Stimulated activated CD4-positive, alpha-beta T cell treated with anti-CD3 and anti-CD28 coated beads, Interleukin-2, amount 100 ng/mL, for 48 hours (primary cell): ENCODE measurements around the gene CRYBG2.
A peak's percentile ranks its signal among the peaks of the same experiment; 100 is the strongest.
"Not testable (repeated sequence)": the region's sequence is repeated elsewhere in the genome, so short reads cannot be mapped to it uniquely, and the experiment has no call there.

Source experiments
- DNase-seq, 2 donors: peaks; one replicate each; pipeline ENCODE4 v3.0.0-alpha.2; 2020

Gene CRYBG2

DNA sequence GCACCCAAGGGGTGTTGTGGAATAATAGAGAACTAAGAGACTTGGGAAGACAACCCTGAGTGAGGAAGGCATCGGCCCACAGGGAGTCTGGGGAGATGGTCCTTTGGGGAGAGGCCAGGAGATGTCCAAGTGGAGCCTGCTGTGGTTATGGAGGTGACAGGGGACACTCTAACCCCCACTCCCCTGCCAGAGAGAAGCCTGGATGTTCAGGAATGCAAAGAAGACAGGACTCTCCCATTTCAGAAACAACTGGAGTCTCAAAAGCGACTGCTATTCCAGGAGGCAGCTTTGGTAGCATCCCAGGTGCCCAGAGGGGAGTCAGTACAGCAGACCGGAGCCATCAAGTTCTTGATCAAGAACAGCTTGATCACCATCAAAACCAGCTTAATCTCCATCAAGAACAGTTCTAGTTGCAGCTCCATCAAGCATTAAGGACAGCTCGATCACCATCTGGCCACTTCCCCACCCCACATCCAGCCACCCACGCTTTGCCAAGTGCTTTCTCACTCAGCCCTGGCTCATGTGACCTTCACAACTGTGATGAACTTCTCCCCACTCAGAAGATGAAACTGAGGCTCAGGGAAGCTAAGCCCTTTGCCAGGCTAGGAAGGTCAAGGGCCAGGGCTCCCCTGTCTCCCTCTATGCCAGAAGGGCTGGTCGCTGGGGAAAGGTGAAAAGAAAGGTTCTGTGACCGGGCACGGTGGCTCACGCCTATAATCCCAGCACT, 35.4 kb downstream of the CRYBG2 start:
- DNase-seq = peak; percentile 46

DNA sequence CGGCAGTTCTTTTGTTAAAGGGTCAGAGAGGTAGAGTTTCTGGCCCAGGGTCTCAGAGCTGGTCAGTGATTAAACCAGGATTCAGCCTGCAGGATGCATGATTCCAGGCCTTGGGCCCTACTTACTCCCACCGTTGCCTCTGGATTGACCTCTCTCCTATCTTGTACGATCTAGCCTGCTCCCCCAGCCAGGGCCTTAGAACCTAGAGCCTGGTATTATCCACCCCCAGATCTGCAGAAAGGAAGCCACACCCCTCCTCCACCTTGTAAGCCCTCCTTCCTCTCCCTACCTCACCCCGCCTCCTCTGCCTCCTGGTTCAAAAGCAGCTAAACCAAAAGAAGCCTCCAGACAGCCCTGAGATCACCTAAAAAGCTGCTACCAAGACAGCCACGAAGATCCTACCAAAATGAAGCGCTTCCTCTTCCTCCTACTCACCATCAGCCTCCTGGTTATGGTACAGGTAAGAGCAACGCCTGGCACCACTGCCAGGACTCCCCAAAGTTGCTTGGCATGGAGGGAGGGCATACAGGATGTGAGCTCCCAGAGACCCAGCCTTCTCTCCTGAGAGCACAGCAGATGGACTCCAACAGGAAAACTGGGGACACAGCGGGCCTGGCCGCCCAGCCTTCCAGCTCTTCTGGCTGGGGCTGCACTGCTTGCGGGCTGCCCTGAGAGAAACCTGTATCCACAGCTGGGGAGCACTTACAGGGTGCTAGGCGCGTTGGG, 36.2 kb downstream of the CRYBG2 start, which contains the start of gene CD52:
Gene CD52, plus strand, starts transcription at position 347 of the 726 bp plus-strand sequence. Its CDS starts 60 bp downstream, at position 407.
- peak; percentile 55 to 56 for DNase-seq

DNA sequence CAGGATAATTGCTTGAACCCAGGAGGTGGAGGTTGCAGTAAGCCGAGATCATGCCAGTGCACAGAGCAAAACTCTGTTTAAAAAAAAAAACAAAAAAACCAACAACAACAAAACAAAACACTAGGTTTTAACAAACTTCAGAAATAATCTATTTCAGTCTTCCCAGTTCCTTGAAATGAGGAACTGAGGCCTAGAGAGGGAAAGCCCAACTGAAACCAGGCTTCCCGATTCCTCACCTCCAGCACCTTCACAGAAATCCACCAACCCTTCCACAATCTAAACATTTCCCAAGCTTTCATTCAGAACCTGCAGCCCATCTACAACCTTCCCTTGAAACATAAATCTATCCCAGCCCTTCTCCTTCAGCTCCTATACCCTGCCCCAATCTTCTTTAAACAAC, 36.8 kb downstream of the CRYBG2 start:
- no peak for DNase-seq

DNA sequence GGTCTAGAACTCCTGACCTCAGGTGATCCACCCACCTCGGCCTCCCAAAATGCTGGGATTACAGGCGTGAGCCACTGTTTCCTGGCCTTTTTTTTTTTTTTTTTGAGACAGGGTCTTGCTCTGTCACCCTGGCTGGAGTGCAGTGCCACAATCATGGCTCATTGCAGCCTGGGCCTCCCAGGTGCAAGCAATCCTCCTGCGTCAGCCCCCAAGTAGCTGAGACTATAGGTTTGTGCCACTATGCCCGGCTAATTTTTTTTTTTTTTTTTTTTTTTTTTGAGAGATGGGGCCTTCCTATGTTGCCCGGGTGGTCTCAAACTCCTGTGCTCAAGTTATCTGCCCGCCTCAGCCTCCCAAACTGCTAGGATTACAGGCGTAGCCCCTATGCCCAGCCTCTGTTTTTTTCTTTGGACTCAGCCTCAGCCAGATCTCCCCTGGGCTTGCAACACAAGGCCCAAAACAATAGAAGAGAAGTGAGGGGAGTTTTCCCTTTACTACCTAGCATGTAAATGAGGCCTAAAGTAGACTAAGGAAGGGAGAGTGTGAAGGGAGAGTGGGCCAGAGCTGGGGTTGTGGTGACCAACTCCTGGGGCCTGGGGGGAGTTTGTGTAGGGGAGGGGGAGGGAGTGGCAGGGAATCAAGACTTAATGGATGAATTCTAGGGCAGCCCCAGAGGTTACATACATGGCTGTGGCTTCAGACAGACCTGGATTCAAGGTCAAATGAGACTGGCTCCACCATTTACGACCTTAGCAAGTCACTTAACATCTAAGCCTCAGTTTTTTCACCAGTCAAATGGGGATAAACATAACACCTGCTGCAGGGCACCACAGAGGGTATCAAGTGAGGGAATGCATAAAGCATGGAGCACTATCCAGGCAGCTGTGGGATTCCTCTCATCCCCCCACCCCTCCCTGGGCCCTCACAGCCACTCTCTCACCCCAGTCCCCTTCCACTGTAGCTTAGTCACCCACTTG, 37.8 kb downstream of the CRYBG2 start:
- DNase-seq = no peak

DNA sequence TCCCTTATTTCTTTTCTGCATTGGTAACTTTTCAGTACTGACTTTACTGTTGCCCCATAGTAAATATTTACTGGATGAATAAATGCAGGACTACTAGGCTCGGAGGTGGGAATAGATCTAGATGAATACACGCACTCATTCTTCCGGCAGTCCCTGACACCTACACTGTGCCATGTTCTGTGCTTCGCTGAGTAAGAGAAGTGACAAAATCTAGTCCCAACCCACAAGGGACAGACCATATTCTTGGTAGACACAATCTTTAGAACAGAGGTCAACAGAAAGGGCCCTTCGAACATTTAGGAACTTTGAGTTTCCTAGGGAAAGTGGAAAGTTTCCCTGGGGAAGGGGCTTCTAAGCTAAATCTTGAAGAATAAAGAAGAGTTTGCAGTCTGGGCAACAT, 39.4 kb downstream of the CRYBG2 start:
- DNase-seq = no peak

DNA sequence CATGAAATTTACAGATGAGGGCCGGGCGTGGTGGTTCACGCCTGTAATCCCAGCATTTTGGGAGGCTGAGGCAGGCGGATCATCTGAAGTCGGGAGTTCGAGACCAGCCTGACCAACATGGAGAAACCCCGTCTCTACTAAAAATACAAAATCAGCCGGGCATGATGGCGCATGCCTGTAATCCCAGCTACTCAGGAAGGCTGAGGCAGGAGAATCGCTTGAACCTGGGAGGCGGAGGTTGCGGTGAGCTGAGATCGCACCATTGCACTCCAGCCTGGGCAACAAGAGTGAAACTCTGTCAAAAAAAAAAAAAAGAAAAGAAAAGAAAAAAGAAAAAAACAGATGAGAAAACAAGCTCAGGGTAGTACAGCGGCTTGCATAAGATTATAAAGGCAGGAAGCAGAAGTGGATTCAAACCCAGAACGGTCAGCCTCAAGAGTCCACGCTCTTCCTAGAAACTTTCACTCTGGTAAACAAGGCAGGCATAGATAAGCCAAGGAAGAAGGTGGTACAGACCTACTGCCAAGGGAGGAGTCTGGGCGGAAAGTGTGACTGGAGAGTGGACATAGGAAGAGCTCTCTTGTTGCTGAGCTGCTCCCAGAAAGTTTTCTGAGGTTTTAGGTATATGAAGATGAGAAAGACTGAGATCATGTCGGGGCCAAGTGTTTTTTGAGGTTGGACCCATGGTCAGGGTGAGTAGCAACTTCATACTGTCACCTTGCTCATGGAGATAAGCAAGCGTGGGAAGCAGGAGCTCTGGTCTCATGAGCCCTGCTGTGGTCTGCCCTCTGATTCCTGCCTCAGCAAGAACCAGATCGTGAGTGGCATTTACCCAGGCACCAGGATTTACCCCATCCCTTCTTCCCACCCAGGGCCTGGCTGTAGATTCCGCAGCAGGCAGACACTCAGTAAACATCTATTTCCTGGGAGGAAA, 45.7 kb downstream of the CRYBG2 start:
- not testable (repeated sequence) for DNase-seq

DNA sequence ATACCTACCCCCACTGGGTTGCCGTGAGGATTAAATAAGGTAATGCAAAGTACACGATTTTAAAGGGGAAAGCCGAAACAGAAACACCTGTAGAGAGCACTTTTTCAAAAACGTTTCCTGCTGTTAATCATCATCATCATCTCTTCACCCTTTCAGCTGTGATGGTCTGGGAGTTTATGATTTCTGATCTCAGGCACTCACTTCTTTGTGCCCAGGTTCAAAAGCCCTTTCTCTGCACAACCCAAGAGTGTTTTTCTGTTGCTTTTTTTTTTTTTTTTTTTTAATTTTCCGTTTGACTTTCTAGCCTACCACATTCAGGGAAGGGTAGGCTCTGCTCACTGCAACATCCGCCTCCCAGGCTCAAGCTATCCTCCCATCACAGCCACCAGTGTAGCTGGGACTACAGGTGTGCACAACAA, 46.6 kb downstream of the CRYBG2 start:
- no peak for DNase-seq

DNA sequence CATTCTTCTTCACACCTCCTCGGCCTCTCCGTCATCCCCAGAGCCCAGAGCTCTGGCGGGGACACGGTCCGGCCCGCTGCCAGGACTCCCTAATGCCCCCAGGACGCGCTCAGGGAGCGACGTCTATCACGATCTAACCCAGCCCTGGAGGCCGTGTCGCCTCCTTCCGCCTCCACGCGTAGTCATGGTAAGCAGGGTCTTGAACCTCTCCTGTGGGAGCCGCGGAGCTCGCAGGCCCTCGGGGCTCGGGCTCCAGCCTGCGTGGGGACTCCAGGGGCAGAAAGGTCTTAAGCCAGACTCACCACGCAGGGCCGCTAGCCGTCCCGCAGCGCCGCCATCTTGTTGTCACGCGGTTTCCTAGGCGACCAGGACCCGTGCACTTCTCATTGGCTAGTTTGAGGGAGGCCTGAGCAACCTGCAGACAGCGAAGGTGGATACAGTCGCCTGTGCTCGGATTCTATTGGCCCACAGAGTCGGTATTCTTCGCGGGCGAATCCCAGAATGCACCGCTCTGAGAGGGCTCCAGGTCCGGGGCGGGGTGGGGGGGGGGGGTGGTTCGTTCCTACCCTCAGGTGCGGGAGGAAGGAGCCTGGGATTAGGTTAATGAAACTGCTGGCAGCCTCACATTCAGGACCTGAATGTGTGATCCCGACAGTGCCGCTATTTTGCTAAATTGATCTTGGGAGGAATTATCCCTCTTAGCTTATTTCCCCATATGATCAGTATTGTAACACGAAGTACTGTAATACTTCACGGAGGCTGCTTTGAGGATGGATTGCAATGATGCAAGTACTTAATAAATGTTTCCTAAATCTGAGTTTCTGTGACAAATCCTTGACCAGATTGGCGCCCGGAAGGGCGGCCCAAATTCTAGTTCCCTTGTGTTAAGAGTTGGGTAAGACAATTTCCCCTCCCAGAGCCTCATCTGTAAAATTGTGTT, 47.4 kb downstream of the CRYBG2 start, which contains the start of gene UBXN11:
Gene UBXN11, minus strand, starts transcription at position 347 of the 940 bp plus-strand sequence. CDS start 3,753 bp downstream, outside the sequence.
- peak; percentile 86 to 92 for DNase-seq

DNA sequence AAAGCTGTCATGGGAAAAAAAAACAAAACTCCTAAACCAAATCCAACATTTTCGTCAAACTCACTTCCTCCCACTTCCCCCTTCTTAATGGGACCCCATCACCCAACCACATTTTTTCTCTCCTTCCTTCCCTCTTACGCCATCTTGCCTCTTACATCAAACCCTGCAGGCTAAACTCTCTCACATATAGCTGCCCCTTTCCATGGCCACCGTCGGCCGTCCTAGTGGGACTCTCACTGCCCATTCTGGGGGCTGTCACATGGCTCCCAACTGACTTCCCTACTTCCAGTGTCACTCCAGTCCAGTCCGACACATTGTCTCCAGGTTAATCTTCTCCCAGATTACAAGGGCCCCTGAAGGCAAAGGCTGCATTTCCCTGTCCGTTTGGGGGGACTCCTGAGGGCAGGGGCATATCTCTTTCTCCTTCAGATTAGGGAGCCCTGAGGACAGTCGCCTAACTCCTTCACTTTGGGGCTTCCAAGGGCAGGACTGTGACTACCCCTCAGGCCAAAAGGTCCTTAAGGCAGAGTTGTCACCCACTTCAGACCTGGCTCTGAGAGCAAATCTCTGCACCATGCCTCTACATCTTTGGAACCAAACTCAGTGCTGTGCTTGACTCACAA, 48.2 kb downstream of the CRYBG2 start:
- DNase-seq = no peak

DNA sequence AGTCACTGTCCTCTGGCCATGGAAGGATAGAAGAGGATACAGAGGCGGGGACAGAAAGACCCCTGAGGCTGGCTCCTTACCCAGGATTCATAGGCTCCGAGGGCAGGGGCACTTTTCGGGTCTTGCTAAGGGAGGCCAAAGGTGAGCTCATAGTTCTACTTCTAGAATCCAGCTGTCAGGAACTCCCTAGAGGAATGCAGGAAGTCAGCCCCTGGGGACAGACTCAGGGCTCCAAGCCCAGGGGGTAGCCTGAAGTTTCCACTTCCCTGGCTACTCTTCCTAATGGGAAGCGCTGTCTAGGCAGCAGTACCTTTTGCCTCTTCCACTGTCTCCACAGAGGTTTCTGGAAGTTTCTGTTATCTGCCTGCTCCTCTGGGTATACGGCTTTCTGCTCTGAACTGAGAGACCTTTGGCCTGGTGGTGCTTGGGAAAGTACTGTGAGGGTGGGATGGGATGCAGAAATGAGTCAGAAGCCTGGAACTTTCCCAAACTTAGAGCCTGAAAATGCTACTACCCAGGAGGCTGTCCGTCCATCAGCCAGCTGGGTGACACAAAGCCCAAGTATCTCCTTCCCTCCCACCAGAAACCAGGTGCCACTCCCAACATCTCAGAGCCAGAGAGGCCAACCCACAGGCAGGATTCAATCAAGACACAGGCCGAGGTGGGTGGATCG, 51.1 kb downstream of the CRYBG2 start:
- no peak for DNase-seq

DNA sequence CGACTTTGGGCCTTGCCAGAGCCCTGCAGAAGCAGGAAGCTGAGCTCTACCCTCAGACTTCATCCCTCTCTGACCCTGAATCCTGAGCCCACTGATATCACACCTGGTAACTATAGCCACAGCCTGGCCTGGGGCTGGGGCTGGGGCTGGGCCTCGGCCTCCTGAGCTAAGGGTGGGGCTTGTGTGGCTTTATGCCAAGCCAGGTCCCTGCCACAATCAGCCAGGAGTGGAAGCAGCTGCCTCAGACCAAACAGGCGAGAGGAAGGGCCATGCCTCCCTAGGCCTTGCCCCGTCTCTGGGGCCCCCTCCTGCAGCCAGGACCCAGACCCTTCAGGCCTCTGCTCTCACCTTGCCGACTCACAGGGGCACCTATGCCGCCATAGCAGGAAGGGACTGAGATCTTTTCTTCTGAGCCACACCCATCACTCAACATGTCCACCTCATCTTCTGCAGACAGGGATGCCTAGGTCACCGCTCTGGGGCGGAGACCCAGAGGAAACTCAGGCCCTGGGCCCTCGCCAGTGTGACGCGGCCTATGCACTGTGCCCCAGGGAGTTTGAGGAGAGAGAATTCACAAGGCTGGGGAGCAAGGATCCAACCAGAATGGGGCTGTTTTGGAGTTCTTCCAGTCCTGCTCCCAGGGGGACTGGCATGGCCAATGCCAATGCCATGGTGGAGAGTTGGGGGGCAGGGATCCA, 53.2 kb downstream of the CRYBG2 start:
- DNase-seq = no peak

DNA sequence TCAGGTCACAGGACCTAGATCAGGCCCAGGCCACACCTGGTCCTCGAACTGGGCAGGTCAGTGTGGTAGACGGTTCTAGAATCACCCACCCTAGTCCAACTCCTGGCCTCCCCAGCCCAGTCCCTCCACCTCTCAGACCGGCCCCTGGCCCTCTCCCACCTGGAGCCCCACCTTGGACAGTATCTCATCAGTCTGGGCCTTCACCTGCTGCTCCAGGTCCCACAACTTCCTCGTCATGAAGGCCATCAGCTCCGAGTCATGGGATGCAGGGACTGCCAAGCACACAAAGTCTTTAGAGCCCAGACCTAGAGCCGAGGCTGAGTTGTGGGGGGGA, 56.2 kb downstream of the CRYBG2 start:
- no peak for DNase-seq

DNA sequence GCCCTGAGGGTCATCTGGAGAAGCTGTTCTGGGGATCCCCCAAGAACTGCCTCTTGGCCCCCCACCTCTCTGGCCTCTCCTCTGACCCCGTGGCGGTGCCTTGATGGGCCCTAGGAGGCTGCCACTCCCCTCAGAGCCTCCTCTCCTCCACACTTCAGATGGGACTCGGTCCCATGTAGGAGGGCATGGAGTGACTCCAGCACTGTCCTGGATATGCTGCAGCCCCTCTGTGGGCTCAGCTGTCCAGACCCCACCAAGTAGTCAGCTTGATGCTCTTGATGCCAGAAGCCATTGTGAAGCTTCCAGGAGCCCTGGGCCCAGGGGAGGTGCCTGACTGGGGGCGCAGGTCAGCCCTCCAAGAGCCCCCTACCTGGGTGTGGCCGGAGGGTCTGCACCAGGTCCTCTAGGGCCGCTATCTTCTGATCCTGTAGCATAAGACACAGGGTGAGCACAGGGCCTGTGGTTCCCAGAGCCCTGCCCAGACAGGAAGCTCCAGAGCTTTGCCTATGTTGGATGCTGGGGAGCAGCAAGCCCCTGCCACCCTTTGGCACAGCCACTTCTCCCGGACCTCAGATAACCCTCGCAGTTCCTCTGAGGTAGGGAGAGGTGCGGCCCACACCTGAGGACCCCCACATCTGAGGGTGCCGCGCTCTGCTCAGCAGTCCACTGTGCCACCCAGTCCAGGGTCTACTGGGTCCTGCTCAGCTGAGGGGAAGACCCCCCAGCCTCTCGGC, 56.7 kb downstream of the CRYBG2 start:
- no peak for DNase-seq

DNA sequence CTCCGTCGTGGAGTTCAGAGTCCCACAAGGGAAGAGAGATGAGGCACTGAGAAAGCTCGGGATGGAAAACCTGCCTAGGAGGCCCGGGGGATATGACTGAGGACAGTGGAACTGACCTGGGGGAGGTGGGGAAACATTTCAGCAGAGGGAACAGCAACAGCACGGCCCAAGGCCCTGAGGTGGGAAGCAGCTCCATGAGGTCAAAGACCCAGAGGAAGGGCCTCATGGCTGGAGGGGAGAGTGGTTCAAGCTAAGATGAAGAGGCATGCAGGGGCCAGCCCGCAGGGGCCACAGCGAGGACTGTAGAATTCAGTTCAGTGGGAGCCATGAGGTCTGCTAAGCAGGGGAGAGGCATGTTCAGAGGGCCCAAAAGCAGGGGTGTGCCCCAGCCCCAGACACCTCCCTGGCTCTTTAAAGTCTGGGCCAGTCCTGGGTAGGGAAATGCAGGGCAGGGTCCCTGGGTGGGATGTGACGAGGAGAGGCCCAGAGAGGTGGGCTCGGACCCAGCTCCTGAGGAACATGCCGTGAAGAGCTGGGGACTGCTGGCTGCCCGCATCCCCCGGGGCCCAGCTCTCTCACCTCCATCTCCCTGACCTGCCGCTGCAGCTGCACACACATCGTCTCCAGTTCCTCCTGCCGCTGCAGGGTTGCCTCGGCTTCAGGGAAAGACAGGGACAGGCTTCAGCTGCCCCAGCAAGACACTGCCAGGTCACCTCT, 57.4 kb downstream of the CRYBG2 start:
- DNase-seq = no peak

DNA sequence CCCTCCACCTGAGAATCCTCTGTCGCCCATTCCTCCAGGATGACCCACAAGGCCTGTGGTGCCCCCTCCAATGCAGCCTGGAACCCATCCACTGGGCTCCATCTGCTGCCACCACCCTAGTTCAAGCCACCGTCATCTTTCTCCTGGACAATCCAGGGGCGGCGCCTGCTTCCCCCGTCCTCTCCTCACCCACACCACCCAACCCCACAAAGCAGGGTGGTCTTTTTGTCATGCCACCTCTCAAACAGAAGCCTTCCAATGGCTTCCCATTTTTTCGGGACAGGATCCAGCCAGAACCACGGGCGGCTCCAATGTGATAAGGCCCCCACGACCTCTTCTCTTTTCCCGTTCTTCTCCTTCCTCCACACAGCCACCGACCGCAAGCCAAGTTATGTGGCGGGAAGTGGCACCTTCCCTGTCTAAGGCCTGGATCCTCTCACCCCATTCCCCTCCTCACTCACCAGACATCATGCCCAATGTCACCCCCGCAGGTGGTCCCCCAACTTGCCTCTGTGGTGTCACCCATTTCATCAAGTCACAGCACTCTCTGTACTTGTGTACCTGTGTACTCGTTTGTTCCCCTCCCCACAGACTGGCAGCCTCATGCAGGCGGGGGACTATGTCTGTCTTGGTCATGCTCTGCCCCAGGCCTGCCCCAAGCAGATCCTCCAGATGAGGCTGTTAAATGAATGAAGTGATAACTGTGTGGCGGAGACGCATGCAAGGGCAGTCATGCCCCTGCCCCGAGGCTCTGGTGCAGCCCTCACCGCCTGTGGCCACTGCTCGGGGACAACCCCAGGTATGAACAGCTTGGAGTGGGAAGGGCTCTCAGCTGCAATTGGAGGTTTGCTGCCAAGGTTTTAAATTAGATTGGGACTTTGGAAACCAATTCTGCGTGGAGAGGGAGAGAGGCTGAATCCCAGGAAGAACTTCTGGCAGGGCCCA, 58.5 kb downstream of the CRYBG2 start:
- DNase-seq = no peak

DNA sequence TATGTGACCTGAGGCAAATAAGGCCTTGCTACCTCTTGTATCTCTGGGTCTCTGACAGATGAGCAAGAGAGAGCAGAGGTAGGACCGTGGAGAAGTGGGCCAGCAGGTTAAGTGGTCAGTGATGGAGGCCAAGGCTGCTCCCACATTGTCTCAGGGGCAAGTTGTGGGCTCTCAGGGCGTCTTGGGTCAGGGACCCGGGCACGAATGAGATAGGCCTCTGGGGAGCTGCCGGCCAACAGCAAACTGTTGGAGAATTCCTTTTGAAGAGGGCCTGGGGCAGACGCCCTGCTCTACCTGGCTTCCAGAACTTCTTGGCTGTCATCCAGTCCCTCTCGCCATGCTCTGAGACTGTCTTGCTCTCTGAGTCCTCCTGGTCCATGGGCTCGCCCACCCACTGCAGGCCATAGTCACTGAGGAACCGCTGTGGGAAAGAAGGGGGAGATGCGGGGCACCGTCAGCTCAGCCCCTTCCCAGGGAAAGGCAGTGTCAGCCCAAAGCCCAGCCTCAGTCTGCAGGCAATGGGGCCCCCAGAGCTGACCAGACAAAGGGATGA, 59.9 kb downstream of the CRYBG2 start:
- DNase-seq = no peak
